Measurements from ENCODE around the gene ITGA7.

The ITGA7 gene

DNA sequence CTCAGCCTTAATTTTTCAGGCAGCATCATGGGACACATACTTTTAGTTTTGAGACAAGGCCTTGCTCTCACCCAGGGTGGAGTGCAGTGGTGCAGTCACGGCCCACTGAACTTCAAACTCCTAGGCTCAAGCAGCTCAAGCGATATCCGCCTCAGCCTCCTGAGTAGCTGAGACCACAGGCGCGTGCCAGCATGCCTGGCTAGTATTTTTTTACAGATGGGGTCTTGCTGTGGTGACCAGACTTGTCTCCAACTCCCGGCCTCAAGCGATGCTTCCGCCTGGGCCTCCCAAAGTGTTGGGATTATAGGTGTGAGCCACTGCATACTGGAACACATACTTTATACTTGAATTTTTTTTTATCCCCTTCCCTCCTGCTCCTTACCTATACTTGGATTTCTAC lies 15.2 kb upstream of the ITGA7 start:
- Histone ChIP-seq H3K4me2 (ENCODE audit: low read length) (peak overlapping the region; percentile 98), H3K4me3 (ENCODE audit: low read length) (no peak overlapping the region), H3K4me1 (ENCODE audit: control insufficient read depth, insufficient read depth, low read length) (peaks cover 84% of the 10 kb centered on the region), H3K27me3 (ENCODE audit: control insufficient read depth, insufficient read depth, low read length) (no peaks in the 10 kb centered on the region), H3K9ac (ENCODE audit: low read depth, low read length) (peak overlapping the region; percentile 27), H3K9me3 (replicated peaks; ENCODE audit: low read length) (no peaks in the 10 kb centered on the region), H3K36me3 (ENCODE audit: insufficient read depth, low read length) (peaks cover 49% of the 10 kb centered on the region)

DNA sequence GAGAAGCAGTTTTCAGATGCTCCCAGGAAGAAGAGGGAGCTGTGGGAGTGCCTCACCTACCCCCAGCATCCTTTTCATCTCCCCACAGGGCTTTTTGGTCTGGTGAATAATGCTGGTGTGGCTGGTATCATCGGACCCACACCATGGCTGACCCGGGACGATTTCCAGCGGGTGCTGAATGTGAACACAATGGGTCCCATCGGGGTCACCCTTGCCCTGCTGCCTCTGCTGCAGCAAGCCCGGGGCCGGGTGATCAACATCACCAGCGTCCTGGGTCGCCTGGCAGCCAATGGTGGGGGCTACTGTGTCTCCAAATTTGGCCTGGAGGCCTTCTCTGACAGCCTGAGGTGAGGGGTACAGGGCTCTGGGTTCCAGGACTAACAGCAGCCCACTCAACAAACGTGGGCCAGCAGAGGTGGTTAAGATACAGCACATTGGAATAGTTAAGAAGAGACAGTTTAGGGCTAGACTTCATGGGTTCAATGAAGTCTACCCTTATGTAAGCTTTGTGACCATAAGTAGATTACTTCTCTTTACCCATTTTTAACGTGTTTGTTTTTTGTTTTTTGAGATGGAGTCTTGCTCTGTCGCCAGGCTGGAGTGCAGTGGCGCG lies 14.0 kb upstream of the ITGA7 start:
- Histone ChIP-seq H3K4me1 (ENCODE audit: control insufficient read depth, insufficient read depth, low read length) (peaks cover 92% of the 10 kb centered on the region), H3K4me3 (ENCODE audit: low read length) (peak overlapping the region; percentile 58)

DNA sequence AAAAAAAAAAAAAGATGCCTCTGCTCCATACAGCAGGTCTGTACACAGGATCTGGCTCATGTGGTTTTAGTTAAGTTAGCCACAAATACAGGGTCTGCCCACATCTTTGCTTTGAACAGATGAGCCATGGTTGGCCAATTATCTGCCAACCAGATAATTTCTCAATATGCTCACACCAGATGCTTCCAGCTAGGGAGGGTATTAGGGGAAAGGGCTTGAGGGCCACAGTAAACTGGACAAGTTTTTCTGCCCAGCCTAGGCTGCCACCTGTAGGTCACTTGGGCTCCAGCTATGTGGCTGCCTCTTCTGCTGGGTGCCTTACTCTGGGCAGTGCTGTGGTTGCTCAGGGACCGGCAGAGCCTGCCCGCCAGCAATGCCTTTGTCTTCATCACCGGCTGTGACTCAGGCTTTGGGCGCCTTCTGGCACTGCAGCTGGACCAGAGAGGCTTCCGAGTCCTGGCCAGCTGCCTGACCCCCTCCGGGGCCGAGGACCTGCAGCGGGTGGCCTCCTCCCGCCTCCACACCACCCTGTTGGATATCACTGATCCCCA lies 13.3 kb upstream of the ITGA7 start:
- Histone ChIP-seq H3K9me3 (replicated peaks; ENCODE audit: low read length) (no peaks in the 10 kb centered on the region), H3K4me1 (ENCODE audit: control insufficient read depth, insufficient read depth, low read length) (peaks cover 90% of the 10 kb centered on the region), H3K27me3 (ENCODE audit: control insufficient read depth, insufficient read depth, low read length) (no peaks in the 10 kb centered on the region), H3K36me3 (ENCODE audit: insufficient read depth, low read length) (peaks cover 30% of the 10 kb centered on the region), H3K9ac (ENCODE audit: low read depth, low read length) (peak overlapping the region; percentile 76), H3K4me3 (ENCODE audit: low read length) (peak overlapping the region; percentile 65), H3K4me2 (ENCODE audit: low read length) (peak overlapping the region; percentile 83)

More for the DNA sequence above, 14.0 kb upstream of the ITGA7 start:
- no peaks in the 10 kb centered on the region for H3K27me3 ChIP-seq (ENCODE audit: control insufficient read depth, insufficient read depth, low read length)
- no peaks in the 10 kb centered on the region for H3K9me3 ChIP-seq (replicated peaks; ENCODE audit: low read length)
- H3K36me3 ChIP-seq (ENCODE audit: insufficient read depth, low read length), result peaks cover 37% of the 10 kb centered on the region
- peak overlapping the region; percentile 75 for H3K4me2 ChIP-seq (ENCODE audit: low read length)
- H3K9ac ChIP-seq (ENCODE audit: low read depth, low read length), result peak overlapping the region; percentile 47

DNA sequence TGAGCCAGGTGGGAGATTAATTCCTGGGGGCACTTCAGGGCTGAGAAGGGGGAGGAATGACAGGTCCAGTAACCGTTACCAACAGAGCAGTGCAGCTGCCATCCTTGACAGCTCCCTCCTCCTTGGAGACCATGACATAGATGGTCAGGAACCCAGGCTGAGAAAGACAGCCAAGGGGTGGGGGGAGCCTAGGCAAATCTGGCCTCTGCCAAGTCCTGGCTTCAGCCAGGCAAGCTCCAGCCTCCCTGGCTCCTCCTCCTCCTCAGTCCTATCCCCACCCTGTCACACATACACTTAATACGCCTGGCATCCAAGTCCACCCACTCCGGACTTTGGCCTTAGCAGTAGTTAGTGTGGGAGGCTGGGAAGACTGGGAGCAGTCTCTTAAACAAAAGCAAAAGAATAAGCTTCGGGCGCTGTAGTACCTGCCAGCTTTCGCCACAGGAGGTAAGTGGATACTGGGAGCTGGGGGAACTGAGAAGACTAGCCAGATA lies 12.4 kb upstream of the ITGA7 start, which contains the start of gene RDH5:
Gene RDH5, plus strand, starts transcription at position 323 of the 494 bp plus-strand sequence. CDS start 792 bp downstream, outside the sequence.
- Histone ChIP-seq H3K9ac (ENCODE audit: low read depth, low read length) (peak within 1 kb of the TSS; percentile 76), H3K4me3 (ENCODE audit: low read length) (peak within 1 kb of the TSS; percentile 65), H3K4me2 (ENCODE audit: low read length) (peak within 1 kb of the TSS; percentile 89), H3K27me3 (ENCODE audit: control insufficient read depth, insufficient read depth, low read length) (no peaks in the 10 kb centered on the region), H3K9me3 (replicated peaks; ENCODE audit: low read length) (no peaks in the 10 kb centered on the region), H3K4me1 (ENCODE audit: control insufficient read depth, insufficient read depth, low read length) (peaks cover 88% of the 10 kb centered on the region), H3K36me3 (ENCODE audit: insufficient read depth, low read length) (peaks cover 21% of the 10 kb centered on the region)

DNA sequence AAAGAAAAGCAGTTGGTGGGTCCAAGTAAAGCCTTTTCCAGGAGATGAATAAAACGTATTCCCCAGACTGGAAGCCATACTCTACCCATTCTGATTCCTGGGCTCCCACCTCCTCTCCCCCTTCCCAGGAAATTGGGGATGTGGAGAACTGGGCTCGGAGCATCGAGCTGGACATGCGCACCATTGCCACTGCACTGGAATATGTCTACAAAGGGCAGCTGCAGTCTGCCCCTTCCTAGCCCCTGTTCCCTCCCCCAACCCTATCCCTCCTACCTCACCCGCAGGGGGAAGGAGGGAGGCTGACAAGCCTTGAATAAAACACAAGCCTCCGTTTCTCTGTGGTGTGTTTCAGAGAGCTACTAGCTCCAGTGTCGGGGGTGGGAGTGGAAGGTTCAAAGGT lies 11.7 kb upstream of the ITGA7 start:
- Histone ChIP-seq H3K4me1 (ENCODE audit: control insufficient read depth, insufficient read depth, low read length) (peaks cover 83% of the 10 kb centered on the region), H3K27me3 (ENCODE audit: control insufficient read depth, insufficient read depth, low read length) (no peaks in the 10 kb centered on the region), H3K4me2 (ENCODE audit: low read length) (peak overlapping the region; percentile 89), H3K36me3 (ENCODE audit: insufficient read depth, low read length) (peaks cover 14% of the 10 kb centered on the region), H3K9ac (ENCODE audit: low read depth, low read length) (peak overlapping the region; percentile 27), H3K9me3 (replicated peaks; ENCODE audit: low read length) (no peaks in the 10 kb centered on the region), H3K4me3 (ENCODE audit: low read length) (peak overlapping the region; percentile 65)

DNA sequence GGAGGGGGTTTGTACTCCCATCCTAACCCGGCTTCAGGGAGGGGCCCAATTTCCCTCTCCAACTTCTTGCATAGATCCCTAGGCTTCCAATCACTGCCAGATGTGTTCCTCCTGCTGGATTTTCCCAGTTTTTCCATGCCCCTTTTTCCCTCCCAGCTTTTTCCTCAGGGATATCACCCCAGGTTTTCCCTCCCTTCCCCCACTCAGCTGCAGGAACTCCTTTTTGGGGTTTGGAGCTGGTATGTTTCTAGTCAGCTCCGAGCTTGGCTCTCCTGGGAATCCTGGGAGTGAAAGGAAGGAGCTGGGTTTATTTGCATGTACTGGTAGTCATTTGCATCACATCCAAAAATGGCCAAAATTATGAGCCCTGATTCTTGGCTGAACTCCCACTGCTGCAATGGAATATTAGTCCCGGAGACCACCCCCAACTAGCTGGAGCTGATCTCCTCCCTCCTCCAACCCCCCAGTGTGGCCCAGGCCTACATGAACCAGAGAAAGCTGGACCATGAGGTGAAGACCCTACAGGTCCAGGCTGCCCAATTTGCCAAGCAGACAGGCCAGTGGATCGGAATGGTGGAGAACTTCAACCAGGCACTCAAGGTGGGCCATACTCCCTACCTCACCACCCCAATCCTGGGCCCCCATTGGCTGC lies 11.0 kb upstream of the ITGA7 start:
- peak overlapping the region; percentile 41 for H3K4me3 ChIP-seq (ENCODE audit: low read length)

DNA sequence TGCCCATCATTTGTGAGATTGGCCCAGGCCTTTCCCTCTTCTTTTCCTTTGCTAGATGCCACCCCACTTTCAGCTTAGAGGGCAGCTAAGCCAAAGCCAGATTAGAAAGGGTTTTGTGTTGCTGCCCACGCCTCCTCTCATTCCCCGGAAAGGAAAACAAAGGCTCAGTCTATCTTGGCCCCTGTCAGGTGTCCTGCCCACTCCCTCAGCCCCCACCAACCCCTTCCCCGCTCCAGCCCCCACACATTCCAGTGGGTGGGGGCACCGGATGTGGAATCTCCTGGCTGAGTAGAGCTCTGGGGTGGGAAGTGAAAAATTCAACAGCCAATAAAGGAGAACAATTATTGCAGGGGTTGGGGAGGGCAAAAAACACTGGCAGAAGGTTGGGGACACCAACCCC lies 10.3 kb upstream of the ITGA7 start:
- H3K4me3 ChIP-seq (ENCODE audit: low read length), result peak overlapping the region; percentile 77
- H3K4me1 ChIP-seq (ENCODE audit: control insufficient read depth, insufficient read depth, low read length), result peaks cover 78% of the 10 kb centered on the region
- H3K4me2 ChIP-seq (ENCODE audit: low read length), result peak overlapping the region; percentile 89
- H3K36me3 ChIP-seq (ENCODE audit: insufficient read depth, low read length), result peaks cover under 1% of the 10 kb centered on the region
- peak overlapping the region; percentile 90 for H3K9ac ChIP-seq (ENCODE audit: low read depth, low read length)
- H3K9me3 ChIP-seq (replicated peaks; ENCODE audit: low read length), result no peaks in the 10 kb centered on the region
- no peaks in the 10 kb centered on the region for H3K27me3 ChIP-seq (ENCODE audit: control insufficient read depth, insufficient read depth, low read length)

More for the DNA sequence above, 11.0 kb upstream of the ITGA7 start:
- H3K9ac ChIP-seq (ENCODE audit: low read depth, low read length), result peak overlapping the region; percentile 90
- peaks cover 7% of the 10 kb centered on the region for H3K36me3 ChIP-seq (ENCODE audit: insufficient read depth, low read length)
- H3K27me3 ChIP-seq (ENCODE audit: control insufficient read depth, insufficient read depth, low read length), result no peaks in the 10 kb centered on the region
- peak overlapping the region; percentile 89 for H3K4me2 ChIP-seq (ENCODE audit: low read length)
- peaks cover 79% of the 10 kb centered on the region for H3K4me1 ChIP-seq (ENCODE audit: control insufficient read depth, insufficient read depth, low read length)
- H3K9me3 ChIP-seq (replicated peaks; ENCODE audit: low read length), result no peaks in the 10 kb centered on the region

DNA sequence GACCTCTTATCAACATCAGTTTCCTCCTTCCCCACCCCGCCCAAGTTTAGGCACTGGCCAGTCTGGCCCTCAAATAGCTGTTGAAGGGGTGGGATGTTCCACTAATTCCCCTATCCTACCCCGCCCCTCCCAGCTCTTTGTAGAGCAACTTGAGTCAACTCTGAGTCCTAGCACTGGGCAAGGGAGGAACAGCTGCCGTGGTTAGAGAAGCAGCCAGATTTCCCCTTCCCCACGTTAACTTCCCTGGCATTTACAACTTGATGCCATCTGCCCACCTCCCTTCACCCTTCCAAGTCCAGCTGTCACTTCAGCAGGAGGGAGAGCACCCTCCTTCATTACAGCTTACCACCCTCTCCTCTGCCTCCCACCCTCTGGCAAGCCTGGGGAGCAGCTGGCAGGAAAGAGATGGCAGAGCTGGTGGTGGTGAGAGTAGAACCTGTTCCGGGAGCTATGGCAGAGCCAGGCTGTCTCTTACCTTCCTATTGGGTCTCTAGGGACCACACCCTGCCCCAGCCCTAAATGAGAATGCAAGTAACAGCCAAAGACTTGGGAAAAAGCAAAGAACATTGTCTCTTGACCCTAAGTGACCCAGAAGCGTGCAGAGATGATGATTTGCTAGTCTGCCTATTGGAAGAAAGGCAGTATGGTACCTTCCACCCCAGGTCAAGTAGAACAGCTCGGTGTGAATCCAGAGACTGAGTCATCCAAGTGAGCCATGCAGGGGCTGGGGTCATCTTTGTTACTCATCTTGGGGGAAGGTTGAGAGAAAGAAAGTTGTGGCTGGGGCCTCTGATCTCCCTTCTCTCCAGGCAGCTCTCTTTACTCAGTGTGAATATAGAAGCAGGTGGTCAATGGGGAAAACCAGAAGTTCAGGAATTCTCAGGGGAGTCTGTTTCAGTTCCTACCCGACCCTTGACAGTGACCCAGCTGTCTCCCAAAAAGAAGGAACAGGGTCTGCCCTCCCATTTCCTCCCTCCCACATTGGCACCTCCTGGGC lies 9.6 kb upstream of the ITGA7 start:
- Histone ChIP-seq H3K9me3 (replicated peaks; ENCODE audit: low read length) (no peaks in the 10 kb centered on the region), H3K36me3 (ENCODE audit: insufficient read depth, low read length) (no peaks in the 10 kb centered on the region), H3K4me2 (ENCODE audit: low read length) (peak overlapping the region; percentile 89), H3K27me3 (ENCODE audit: control insufficient read depth, insufficient read depth, low read length) (no peaks in the 10 kb centered on the region), H3K4me1 (ENCODE audit: control insufficient read depth, insufficient read depth, low read length) (peaks cover 79% of the 10 kb centered on the region), H3K4me3 (ENCODE audit: low read length) (peak overlapping the region; percentile 77), H3K9ac (ENCODE audit: low read depth, low read length) (peak overlapping the region; percentile 90)

DNA sequence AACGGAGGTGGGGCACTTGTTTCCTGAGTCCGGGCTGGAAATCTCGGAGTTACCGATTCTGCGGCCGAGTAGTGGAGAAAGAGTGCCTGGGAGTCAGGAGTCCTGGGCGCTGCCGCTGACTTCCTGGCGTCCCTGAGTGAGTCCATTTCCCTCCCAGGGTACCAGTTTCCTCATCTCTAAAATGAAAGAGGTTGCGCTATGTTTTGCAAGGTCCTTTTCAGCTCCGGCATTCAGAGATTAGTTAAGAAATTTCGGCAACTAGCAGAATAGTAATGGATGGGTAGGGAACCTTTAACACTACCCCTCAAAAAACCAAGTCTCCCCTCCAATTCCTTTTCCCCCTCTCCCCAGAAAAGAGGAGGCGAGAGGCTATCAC lies 8.9 kb upstream of the ITGA7 start:
- Histone ChIP-seq H3K27me3 (ENCODE audit: control insufficient read depth, insufficient read depth, low read length) (no peaks in the 10 kb centered on the region), H3K9ac (ENCODE audit: low read depth, low read length) (peak overlapping the region; percentile 90), H3K4me1 (ENCODE audit: control insufficient read depth, insufficient read depth, low read length) (peaks cover 81% of the 10 kb centered on the region), H3K4me3 (ENCODE audit: low read length) (peak overlapping the region; percentile 77), H3K9me3 (replicated peaks; ENCODE audit: low read length) (no peaks in the 10 kb centered on the region), H3K4me2 (ENCODE audit: low read length) (peak overlapping the region; percentile 89), H3K36me3 (ENCODE audit: insufficient read depth, low read length) (no peaks in the 10 kb centered on the region)

DNA sequence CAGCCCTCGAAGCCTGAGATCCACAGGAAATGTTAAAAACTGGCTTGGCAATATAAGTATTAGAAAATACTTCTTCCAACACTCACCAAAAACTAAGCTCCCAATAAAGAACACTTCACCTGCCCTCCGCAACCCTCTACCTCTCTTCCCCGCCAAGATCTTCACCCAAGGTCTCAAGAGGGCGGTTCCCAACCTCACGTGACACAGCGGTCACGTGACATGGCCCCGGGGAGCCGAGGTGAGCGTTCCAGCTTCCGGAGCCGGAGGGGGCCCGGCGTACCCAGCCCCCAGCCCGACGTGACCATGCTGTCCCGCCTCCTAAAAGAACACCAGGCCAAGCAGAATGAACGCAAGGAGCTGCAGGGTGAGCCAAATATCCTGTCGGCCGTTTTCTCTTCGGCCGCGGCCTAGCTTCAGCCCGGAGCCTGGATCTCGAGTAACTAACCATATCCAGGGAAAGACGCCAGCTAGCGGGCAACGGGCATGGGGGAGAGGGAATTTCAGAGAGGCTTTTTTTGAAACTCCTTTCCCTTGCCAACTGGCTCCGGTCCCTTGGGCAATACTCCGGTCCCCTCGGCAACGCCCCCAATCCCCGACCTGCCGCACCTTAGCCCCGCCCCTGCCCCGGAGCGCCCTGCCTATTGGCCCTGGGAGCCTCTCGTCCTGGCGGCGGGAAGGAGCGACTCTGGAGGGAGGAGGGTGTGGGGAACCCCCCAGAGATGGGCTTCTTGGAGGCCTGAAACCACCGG lies 8.3 kb upstream of the ITGA7 start, which contains the start of gene BLOC1S1:
Gene BLOC1S1, plus strand, starts transcription at position 214 of the 749 bp plus-strand sequence. Its CDS starts 6 bp downstream, at position 220.
- Histone ChIP-seq H3K4me3 (ENCODE audit: low read length) (peak within 1 kb of the TSS; percentile 77), H3K27me3 (ENCODE audit: control insufficient read depth, insufficient read depth, low read length) (no peaks in the 10 kb centered on the region), H3K9ac (ENCODE audit: low read depth, low read length) (peak within 1 kb of the TSS; percentile 90), H3K36me3 (ENCODE audit: insufficient read depth, low read length) (no peaks in the 10 kb centered on the region), H3K4me1 (ENCODE audit: control insufficient read depth, insufficient read depth, low read length) (peaks cover 77% of the 10 kb centered on the region), H3K4me2 (ENCODE audit: low read length) (peak within 1 kb of the TSS; percentile 89), H3K9me3 (replicated peaks; ENCODE audit: low read length) (no peaks in the 10 kb centered on the region)

All from skeletal muscle satellite cell (primary cell).